Testis (tissue), 2 donors: ENCODE results near the gene PLEKHF1.

Experiments used
- CTCF ChIP-seq, 3 experiments: fragments of 450-650 bp in 2 of 3; fragments of 200-600 bp in 1 of 3; sonication (generic) in 1 of 3; IDR thresholded peaks; one replicate each; pipeline ENCODE4 v1.5.1; 2016 to 2019; ENCODE audit warnings: antibody characterized with exemption in 3 of 3, mild to moderate bottlenecking in 2 of 3, moderate library complexity in 1 of 3
- POLR2A ChIP-seq: fragments of 450-650 bp; IDR thresholded peaks from one replicate; pipeline ENCODE4 v1.6.1; 2017; ENCODE audit warnings: antibody characterized with exemption, mild to moderate bottlenecking, moderate library complexity

DNA sequence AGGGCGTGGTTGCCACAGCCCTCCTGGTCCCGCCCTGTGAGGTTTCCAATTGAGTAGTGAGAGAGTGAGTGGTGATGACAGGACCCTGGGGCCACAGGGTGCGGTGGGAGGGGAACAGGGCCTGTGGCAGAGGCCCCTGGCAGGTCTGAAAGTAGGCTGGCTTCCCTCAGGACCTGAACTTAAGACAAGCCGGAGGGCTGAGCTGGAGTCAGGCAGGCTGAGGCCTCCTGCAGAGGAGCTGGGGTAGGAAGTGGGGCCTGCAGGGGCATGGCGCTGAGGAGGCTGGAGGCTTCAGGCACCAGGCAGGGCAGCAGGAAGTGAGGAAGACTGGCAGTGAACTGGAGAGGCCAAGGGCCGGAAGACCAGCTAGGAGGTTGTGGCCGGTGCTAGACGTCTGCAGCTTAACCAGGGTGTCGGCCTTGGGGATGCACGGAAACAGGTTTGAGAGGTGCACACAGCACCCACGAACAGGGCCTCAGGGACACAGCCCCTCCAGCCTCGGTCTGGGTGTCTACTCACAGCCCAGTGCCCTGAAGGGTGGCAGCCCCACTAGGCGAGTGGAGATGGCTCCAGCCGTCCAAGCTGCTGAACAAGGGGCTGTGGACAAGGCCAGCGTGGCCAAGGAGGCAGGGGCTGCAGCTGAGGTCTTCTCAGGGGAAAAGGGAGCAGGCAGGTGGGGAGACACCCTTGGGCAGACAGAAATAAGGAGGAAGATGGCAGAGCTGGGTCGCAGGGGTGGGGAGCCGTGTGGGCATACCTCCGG is 41.4 kb upstream of the PLEKHF1 start:
- TF ChIP-seq CTCF (IDR thresholded peaks at IDR 0.05) (no peak), POLR2A (no peak)
